Caco-2 (cell line): ENCODE results near the gene ST3GAL3. TPM values are rescaled to one million over a fixed set of nuclear protein-coding genes. Genes with fewer than 3 reads are reported as not detected.

Source experiments
- BruUV-seq: library from RNA; stranded (reverse); fragments of 400-500 nt; replicated peaks from 2 replicates; lab custom pipeline; 2021; lab: Mats Ljungman, UMichigan
- CTCF ChIA-PET: fragments of 300-600 bp; sonication (Branson Sonifier 250); formaldehyde crosslinking; loops from one replicate; lab custom pipeline; 2022; ENCODE audit warnings: antibody characterized with exemption; lab: Charles Lee
- POLR2A ChIA-PET: fragments of 300-600 bp; sonication (Branson Sonifier 250); formaldehyde crosslinking; loops from one replicate; lab custom pipeline; 2022; ENCODE audit warnings: antibody characterized with exemption; lab: Charles Lee
- DNase-seq, 2 experiments: peaks; one replicate each; pipeline versions ENCODE4 v3.0.0 to v3.0.0-alpha.2; 2020 to 2022
- H3K27me3 ChIP-seq: replicated peaks from 2 replicates; pipeline ENCODE4 v1.6.0; 2011; ENCODE audit warnings: low read length; ENCODE audit not compliant: control insufficient read depth, insufficient read depth
- H3K36me3 ChIP-seq: 2 replicates; pipeline ENCODE4 v1.5.1; 2011; ENCODE audit warnings: low read length; ENCODE audit not compliant: control insufficient read depth, insufficient read depth
- H3K4me1 ChIP-seq: fragments of 250-450 bp; sonication (Bioruptor Pico); 2 replicates; pipeline ENCODE4 v1.5.1; 2020; ENCODE audit warnings: mild to moderate bottlenecking
- H3K4me3 ChIP-seq: 2 replicates; pipeline ENCODE4 v1.5.1; 2011; ENCODE audit warnings: low read depth, mild to moderate bottlenecking, control low read depth, low read length
- H3K9me3 ChIP-seq: fragments of 250-450 bp; sonication (Bioruptor Pico); 2 replicates; pipeline ENCODE4 v1.5.1; 2020; ENCODE audit warnings: mild to moderate bottlenecking, moderate library complexity
- H3K27ac Mint-ChIP-seq: one replicate; pipeline ENCODE4 v1.8.0; 2022; ENCODE audit warnings: mixed read lengths; ENCODE audit not compliant: unreplicated experiment
- H3K27me3 Mint-ChIP-seq: one replicate; pipeline ENCODE4 v1.8.0; 2022; ENCODE audit warnings: mixed read lengths; ENCODE audit not compliant: insufficient read depth, unreplicated experiment
- H3K36me3 Mint-ChIP-seq: one replicate; pipeline ENCODE4 v1.8.0; 2022; ENCODE audit warnings: mild to moderate bottlenecking, mixed read lengths; ENCODE audit not compliant: insufficient read depth, unreplicated experiment
- H3K4me1 Mint-ChIP-seq: one replicate; pipeline ENCODE4 v1.8.0; 2022; ENCODE audit warnings: low read depth, mixed read lengths; ENCODE audit not compliant: unreplicated experiment
- H3K4me3 Mint-ChIP-seq: one replicate; pipeline ENCODE4 v1.8.0; 2022; ENCODE audit warnings: mild to moderate bottlenecking, moderate library complexity, mixed read lengths; ENCODE audit not compliant: unreplicated experiment
- H3K9me3 Mint-ChIP-seq: one replicate; pipeline ENCODE4 v1.8.0; 2022; ENCODE audit warnings: mixed read lengths; ENCODE audit not compliant: unreplicated experiment
- CTCF ChIP-seq, 2 experiments: fragments of 200-600 bp in 1 of 2; IDR thresholded peaks; 1 replicate in 1 of 2; 2 replicates in 1 of 2; pipeline versions ENCODE4 v1.5.1 to v1.8.0; 2011 to 2022; ENCODE audit warnings: antibody characterized with exemption in 1 of 2, control low read depth in 1 of 2, inconsistent platforms in 1 of 2, low read depth in 1 of 2, low read length in 1 of 2, mild to moderate bottlenecking in 1 of 2, moderate library complexity in 1 of 2; ENCODE audit not compliant: insufficient read depth in 1 of 2, severe bottlenecking in 1 of 2, unreplicated experiment in 1 of 2
- intact Hi-C: fragments of 100-400 bp; cut with micrococcal nuclease; formaldehyde crosslinking; loops from one replicate; pipeline ENCODE4 v1.10.0; 2022; ENCODE audit not compliant: unreplicated experiment
- total RNA-seq: library from RNA; stranded (reverse); gene quantifications from 2 replicates; pipeline ENCODE4 v1.2.3, GENCODE V29; 2022

ST3GAL3 gene
- total RNA-seq, 1 experiment from 2014 or later: 5.6 TPM

GRCh38 chr1:43764581-43764980 is 57.2 kb downstream of the ST3GAL3 start:
- Mint-ChIP-seq H3K27ac (no peak overlapping the region), H3K4me1 (no peaks in the 10 kb centered on the region), H3K36me3 (no peaks in the 10 kb centered on the region), H3K4me3 (no peak overlapping the region), H3K9me3 (no peaks in the 10 kb centered on the region), H3K27me3 (no peaks in the 10 kb centered on the region)
- Histone ChIP-seq H3K9me3 (no peaks in the 10 kb centered on the region), H3K27me3 (no peaks in the 10 kb centered on the region), H3K4me3 (no peak overlapping the region), H3K4me1 (no peaks in the 10 kb centered on the region), H3K36me3 (no peaks in the 10 kb centered on the region)
- ChIA-PET POLR2A (no interaction called here), CTCF (interaction anchor here (0.9 to 3.0 kb wide), 4 partner anchors 147 to 240 kb away, joined by 3 to 66 read pairs (median 10); no protein-coding TSS in a partner anchor)
- DNase-seq: no peak
- TF ChIP-seq CTCF (IDR thresholded peaks at IDR 0.05; ENCODE audit: insufficient read depth in 1 of 2, low read depth in 1 of 2, low read length in 1 of 2, severe bottlenecking in 1 of 2, unreplicated experiment in 1 of 2): no peak
- intact Hi-C loops: loop anchor here (5.0 to 10.0 kb wide), 2 partner anchors 110 to 273 kb away; no protein-coding TSS in a partner anchor
- no TSS peak for BruUV-seq

- Histone ChIP-seq H3K9me3 (no peaks in the 10 kb centered on the region), H3K4me3 (no peak overlapping the region), H3K36me3 (no peaks in the 10 kb centered on the region), H3K4me1 (no peaks in the 10 kb centered on the region), H3K27me3 (no peaks in the 10 kb centered on the region)
- no peak overlapping the region for H3K4me3 Mint-ChIP-seq
- intact Hi-C loops: loop anchor here (10.0 kb wide), 1 partner anchor 109 kb away; no protein-coding TSS in a partner anchor
- POLR2A ChIA-PET: interaction anchor here (0.6 kb wide), 1 partner anchor 29 kb away, joined by 5 read pairs; no protein-coding TSS in a partner anchor
- no peak overlapping the region for H3K27ac Mint-ChIP-seq
- no peaks in the 10 kb centered on the region for H3K9me3 Mint-ChIP-seq
- no peak for DNase-seq
- CTCF ChIA-PET: interaction anchor here (0.6 kb wide), 1 partner anchor 19 kb away, joined by 4 read pairs; no protein-coding TSS in a partner anchor
- no peaks in the 10 kb centered on the region for H3K4me1 Mint-ChIP-seq
- no TSS peak for BruUV-seq
- no peak for TF ChIP-seq CTCF (IDR thresholded peaks at IDR 0.05; ENCODE audit: insufficient read depth in 1 of 2, low read depth in 1 of 2, low read length in 1 of 2, severe bottlenecking in 1 of 2, unreplicated experiment in 1 of 2)
- no peaks in the 10 kb centered on the region for H3K27me3 Mint-ChIP-seq
- H3K36me3 Mint-ChIP-seq: no peaks in the 10 kb centered on the region
Measured at GRCh38 chr1:43766086-43766784, 58.9 kb downstream of the ST3GAL3 start.

GRCh38 chr1:43766818-43767525 is 59.6 kb downstream of the ST3GAL3 start:
- no peak for TF ChIP-seq CTCF (IDR thresholded peaks at IDR 0.05; ENCODE audit: insufficient read depth in 1 of 2, low read depth in 1 of 2, low read length in 1 of 2, severe bottlenecking in 1 of 2, unreplicated experiment in 1 of 2)
- Histone ChIP-seq H3K36me3 (no peaks in the 10 kb centered on the region), H3K9me3 (no peaks in the 10 kb centered on the region), H3K4me1 (no peaks in the 10 kb centered on the region), H3K4me3 (no peak overlapping the region), H3K27me3 (no peaks in the 10 kb centered on the region)
- no peak for DNase-seq
- Mint-ChIP-seq H3K9me3 (no peaks in the 10 kb centered on the region), H3K27ac (no peak overlapping the region), H3K36me3 (no peaks in the 10 kb centered on the region), H3K4me3 (no peak overlapping the region), H3K4me1 (no peaks in the 10 kb centered on the region), H3K27me3 (no peaks in the 10 kb centered on the region)
- intact Hi-C loops: loop anchor here (10.0 kb wide), 1 partner anchor 108 kb away; no protein-coding TSS in a partner anchor
- CTCF ChIA-PET: no interaction called here
- POLR2A ChIA-PET: no interaction called here
- BruUV-seq: no TSS peak
